Urinary bladder (tissue), 4 donors: Measurements from ENCODE around the gene MIGA1. TPM values are rescaled to one million over a fixed set of nuclear protein-coding genes. Genes with fewer than 3 reads are reported as not detected.
"Not testable (repeated sequence)": the region's sequence is repeated elsewhere in the genome, so short reads cannot be mapped to it uniquely, and the experiment has no call there.

Source experiments
- DNase-seq: peaks from one replicate; pipeline ENCODE4 v3.0.0-alpha.2; 2015; ENCODE audit errors: extremely low spot score
- H3K27ac ChIP-seq: one replicate; pipeline ENCODE4 v1.5.1; 2013; ENCODE audit warnings: low read depth, mild to moderate bottlenecking, moderate library complexity
- H3K36me3 ChIP-seq: one replicate; pipeline ENCODE4 v1.6.1; 2013; ENCODE audit warnings: mild to moderate bottlenecking, moderate library complexity; ENCODE audit not compliant: insufficient read depth
- H3K4me1 ChIP-seq: one replicate; pipeline ENCODE4 v1.6.1; 2013; ENCODE audit warnings: mild to moderate bottlenecking, moderate library complexity; ENCODE audit not compliant: insufficient read depth
- H3K4me3 ChIP-seq: one replicate; pipeline ENCODE4 v1.5.1; 2013; ENCODE audit warnings: low read depth, low read length
- WGBS: extraction: QIAGEN DNeasy Blood & Tissue Kit; methylation state at CpG from one replicate; pipeline ENCODE4 v1.1.7; 2013; 5-methylcytosine and 5-hydroxymethylcytosine counted together
- polyA plus RNA-seq: library from polyadenylated mRNA; stranded (reverse); fragments of 200-250 nt; gene quantifications from one replicate; pipeline ENCODE4 v1.2.3, GENCODE V29; 2013
- total RNA-seq: library from RNA; depleted of rRNA; stranded (reverse); fragments of >200 nt; gene quantifications from one replicate; pipeline ENCODE4 v1.2.3, GENCODE V29; 2014
- donor health status: healthy with polysubstance abuse.
- donor health status: healthy.

The MIGA1 gene
- total and polyA plus RNA-seq, 2 donors: 8.7 to 30.2 TPM

DNA sequence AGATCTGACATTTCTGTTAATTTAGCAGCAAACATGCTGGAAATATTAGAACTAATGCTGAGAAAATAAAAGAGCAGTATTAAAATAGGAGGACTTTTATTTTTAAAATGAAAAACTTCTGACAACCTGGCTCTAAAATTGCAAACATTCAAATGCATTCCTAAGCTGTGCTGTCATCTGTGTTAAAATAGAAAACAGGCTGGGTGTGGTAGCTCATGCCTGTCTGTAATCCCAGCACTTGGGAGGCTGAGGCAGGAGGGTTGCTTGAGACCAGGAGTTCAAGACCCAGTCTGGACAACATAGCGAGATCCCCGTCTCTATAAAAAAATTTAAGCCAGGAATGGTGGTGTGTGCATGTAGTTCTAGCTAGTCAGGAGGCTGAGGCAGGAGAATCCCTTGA is 44.6 kb downstream of the MIGA1 start:
- 88% methylated on average over 2 of the region's 2 CpGs for WGBS
- Histone ChIP-seq H3K36me3 (peaks cover 3% of the 10 kb centered on the region), H3K4me3 (no peak overlapping the region), H3K4me1 (no peaks in the 10 kb centered on the region), H3K27ac (no peak overlapping the region)
- no peak for DNase-seq

DNA sequence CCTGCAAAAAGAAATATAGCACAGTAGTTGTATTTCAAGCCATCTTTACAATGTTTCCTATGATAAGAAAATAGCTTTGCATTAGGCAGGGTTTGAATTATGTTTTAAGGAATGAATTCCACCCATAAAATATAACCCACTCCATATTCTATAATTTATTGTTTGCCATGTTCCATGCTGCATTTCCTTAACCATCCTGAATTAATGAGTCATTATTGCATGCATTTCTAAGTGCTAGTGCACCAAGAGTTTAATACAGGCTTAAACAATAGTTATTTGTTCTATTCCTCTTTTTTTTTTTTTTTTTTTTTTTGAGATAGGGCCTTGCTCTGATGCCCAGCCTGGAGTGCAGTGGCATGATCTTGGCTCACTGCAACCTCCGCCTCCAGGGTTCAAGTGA is 45.2 kb downstream of the MIGA1 start:
- 100% methylated on average over 1 of the region's 1 CpG for WGBS
- no peaks in the 10 kb centered on the region for H3K4me1 ChIP-seq
- DNase-seq: no peak

DNA sequence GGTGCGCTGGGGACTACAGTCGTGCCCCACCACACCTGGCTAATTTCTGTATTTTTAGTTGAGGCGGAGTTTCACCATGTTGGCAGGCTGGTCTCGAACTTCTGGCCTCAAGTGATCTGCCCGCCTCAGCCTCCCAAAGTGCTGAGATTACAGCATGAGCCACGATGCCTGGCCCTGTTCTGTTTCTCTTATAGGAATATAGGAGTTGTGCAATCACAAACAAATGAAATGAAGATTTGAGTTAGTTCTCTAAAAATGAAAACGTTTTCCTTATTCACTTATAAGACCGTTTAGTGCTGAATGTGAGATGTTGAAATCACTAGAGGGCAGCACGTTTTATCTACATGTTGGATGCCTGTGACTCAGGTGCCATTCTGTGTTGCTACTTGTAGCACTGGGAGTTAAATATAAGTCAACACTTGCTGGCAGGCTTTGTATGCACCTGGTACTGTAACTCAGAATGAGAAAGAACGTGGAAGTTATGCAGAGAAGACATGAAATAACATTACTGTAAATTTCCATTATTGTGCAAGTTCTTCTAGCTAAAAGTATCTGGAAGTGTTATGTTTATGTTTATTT is 45.8 kb downstream of the MIGA1 start:
- no peaks in the 10 kb centered on the region for H3K4me1 ChIP-seq
- no peak for DNase-seq
- 65% methylated on average over 10 of the region's 10 CpGs for WGBS
- peaks cover 5% of the 10 kb centered on the region for H3K36me3 ChIP-seq
- H3K4me3 ChIP-seq: no peak overlapping the region
- no peak overlapping the region for H3K27ac ChIP-seq

More for the DNA sequence above, 45.2 kb downstream of the MIGA1 start:
- Histone ChIP-seq H3K36me3 (peaks cover 5% of the 10 kb centered on the region), H3K27ac (no peak overlapping the region), H3K4me3 (no peak overlapping the region)

DNA sequence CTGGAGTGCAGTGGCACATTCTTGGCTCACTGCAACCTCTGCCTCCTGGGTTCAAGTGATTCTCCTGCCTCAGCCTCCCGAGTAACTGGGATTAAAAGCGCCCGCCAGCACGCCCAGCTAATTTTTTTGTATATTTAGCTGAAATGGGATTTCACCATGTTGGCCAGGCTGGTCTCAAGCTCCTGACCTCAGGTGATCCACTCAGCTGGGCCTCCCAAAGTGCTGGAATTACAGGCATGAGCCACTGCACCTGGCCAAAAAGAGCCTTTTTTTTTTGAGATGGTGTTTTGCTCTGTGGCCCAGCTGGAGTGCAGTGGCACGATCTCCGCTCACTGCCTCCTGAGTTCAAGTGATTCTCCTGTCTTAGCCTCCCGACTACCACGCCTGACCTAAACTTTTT is 47.4 kb downstream of the MIGA1 start:
- WGBS: 96% methylated on average over 8 of the region's 8 CpGs
- H3K4me3 ChIP-seq, H3K4me1 ChIP-seq, H3K36me3 ChIP-seq, H3K27ac ChIP-seq, DNase-seq: not testable (repeated sequence)

DNA sequence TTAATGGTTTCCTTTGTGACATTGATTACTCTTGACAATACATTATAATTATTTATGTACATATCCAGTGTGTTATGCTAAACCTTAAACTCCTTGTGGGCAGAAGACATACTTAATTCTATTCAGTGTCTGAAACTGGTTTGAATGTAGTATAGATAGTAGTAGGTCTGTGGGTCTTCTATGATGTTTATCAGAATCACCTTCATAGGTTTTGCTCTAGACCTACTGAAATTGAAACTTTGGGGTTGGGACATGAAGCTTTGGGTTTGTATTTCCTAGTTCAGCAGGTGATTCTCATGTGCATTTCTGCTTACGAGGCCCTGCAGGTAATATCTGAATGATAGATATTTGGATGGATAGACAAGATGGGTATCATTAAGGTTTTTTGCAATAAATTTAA is 48.6 kb downstream of the MIGA1 start:
- peaks cover 5% of the 10 kb centered on the region for H3K36me3 ChIP-seq
- H3K4me3 ChIP-seq: no peak overlapping the region
- DNase-seq: no peak
- no peaks in the 10 kb centered on the region for H3K4me1 ChIP-seq
- no peak overlapping the region for H3K27ac ChIP-seq
- 99% methylated on average over 1 of the region's 1 CpG for WGBS

DNA sequence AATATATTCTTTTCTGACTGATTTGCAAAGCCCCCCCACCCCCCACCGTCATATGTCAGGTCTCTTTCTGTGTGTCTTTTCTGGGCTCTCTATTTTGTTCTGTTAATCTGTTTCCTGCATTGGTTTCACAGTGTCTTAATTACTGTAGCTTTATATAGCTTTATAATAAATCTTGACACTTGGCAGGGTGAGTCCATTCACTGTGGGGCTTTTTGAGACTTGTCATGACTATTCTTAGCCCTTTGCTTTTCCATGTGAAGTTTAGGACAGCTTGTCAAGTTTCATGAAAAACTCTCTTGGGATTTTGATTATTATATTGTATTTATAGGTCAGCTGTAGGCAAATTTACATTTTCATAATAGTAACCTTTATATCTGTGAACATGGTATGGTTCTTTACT is 50.4 kb downstream of the MIGA1 start:
- Histone ChIP-seq H3K27ac (no peak overlapping the region), H3K36me3 (peaks cover 5% of the 10 kb centered on the region), H3K4me1 (no peaks in the 10 kb centered on the region), H3K4me3 (no peak overlapping the region)
- 96% methylated on average over 1 of the region's 1 CpG for WGBS
- no peak for DNase-seq

DNA sequence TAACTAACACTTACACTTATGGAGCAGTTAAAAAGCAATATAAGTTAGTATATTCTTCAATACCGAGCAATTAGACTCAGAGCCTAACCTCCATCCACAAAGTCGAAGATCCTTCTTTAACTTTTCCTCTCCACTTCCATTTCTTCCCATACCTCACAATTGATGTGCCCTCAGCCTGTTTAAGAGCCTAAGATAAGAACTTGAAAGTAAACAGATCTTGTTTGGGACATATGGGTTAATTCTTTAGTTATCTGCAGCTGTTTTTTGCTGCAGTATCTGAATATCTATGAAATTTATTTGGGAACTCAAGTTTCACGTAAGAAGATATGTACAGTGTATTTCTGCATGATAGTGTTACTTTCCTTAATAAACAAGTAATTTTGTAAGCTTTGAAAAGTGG is 51.5 kb downstream of the MIGA1 start:
- Histone ChIP-seq H3K4me1 (no peaks in the 10 kb centered on the region), H3K27ac (no peak overlapping the region)

DNA sequence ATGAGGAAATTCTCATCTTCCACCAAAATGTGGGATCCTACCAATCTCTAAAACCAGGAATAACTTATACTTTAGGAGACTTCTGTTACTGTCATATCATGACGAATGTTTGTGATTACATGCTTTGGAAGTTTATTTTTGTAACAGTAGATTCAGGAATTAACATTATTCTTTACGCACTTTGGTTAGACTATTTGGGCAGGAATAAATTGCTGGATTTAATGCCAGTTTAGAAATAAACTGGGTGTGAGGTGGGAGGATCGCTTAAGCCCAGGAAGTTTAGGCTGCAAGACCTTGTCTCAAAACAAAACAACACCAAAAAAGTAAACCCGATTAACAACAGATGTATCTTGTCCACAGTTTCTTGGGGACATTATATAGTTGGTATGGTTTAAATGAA is 52.1 kb downstream of the MIGA1 start:
- no peak overlapping the region for H3K4me3 ChIP-seq
- WGBS: 80% methylated on average over 4 of the region's 4 CpGs
- no peak for DNase-seq
- H3K36me3 ChIP-seq: peaks cover 5% of the 10 kb centered on the region
- no peak overlapping the region for H3K27ac ChIP-seq
- H3K4me1 ChIP-seq: no peaks in the 10 kb centered on the region

More for the DNA sequence above, 51.5 kb downstream of the MIGA1 start:
- peaks cover 5% of the 10 kb centered on the region for H3K36me3 ChIP-seq
- 90% methylated on average over 3 of the region's 3 CpGs for WGBS
- H3K4me3 ChIP-seq: no peak overlapping the region
- DNase-seq: no peak

DNA sequence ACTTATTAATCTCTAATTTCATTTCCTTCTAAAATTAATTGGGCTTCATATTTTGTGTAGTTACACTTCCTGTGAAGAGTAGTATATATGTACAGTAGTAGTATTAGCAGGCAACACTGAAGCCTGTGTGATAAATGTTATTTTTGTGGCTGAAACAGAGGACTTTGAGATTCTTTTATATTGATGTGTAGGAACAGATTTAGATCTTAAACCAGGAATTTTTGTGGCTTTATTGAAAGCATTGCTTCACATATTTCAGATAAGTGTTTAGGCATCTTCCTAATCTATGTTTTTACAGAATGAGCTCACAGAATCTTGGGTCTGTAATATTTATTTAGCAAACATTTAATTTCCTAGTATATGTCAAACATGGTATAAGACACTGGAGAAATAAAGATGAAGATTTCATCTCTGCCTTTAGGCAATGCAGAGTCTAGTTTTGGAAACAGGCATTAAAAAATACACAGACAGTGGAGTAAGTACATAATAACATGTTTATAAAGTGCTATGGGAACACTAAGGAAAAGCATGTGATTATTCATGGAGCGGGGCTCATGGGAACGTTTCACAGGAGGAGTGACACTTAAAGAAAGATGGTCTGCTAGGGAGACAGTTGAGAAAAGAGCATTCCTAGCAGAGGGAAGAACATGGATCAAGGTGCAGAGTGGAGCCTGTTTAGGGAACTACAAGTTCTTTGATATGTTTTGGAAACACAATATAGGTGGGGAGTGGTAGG is 52.7 kb downstream of the MIGA1 start:
- peak overlapping the region; percentile 6 for H3K27ac ChIP-seq
- peaks cover 5% of the 10 kb centered on the region for H3K36me3 ChIP-seq
- DNase-seq: peak; percentile 2
- whole genome bisulfite sequencing: 33% methylated on average over 2 of the region's 2 CpGs
- no peaks in the 10 kb centered on the region for H3K4me1 ChIP-seq
- H3K4me3 ChIP-seq: no peak overlapping the region

DNA sequence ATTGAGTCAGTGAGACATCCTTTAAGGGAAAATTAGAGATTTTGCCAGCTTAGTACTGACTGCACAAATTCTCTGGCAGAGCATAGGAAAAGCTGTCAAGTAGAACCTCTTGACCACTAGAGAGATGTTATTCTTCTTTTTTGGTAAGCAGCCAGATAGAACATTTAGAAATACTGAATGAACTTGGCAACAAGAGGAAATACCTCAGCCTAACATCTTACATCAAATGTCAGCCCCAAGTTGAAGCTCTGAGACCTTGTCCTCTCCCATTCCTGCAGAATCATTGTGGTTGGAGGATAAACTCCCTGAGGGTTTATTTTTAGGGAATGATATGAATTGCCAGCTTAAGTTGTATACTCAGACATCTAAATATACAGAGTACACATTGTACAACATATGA is 53.5 kb downstream of the MIGA1 start:
- peak; percentile 59 for DNase-seq

DNA sequence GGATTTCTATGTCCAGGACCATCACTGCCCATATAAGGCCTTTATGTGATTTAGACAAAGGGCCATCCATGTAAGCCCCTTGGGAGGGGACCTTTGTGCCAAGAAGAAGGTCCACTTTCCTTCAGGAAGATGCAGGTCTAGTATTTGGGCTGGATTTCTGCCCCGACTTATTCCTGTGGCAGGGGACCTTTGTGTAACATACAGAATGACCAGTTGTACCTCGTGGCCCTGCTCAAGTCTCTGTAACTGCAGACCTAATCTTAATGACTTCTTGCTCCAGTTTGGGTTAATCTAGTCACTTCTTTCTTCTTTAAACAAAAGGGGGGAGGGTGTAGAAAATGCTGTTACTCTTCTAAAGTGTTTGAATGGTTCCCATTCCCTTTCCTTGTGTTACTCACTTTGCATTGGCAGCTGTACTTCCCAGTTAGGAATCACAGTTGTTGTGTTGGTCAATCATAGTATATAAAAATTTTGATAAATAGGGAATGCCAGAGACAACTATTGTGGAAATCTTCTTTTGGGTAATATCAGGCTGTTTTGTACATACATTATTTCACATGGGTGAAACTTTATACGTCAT is 54.2 kb downstream of the MIGA1 start:
- WGBS: 90% methylated on average over 3 of the region's 3 CpGs
- Histone ChIP-seq H3K4me1 (no peaks in the 10 kb centered on the region), H3K36me3 (peaks cover 2% of the 10 kb centered on the region), H3K4me3 (no peak overlapping the region), H3K27ac (no peak overlapping the region)
- no peak for DNase-seq

More for the DNA sequence above, 53.5 kb downstream of the MIGA1 start:
- Histone ChIP-seq H3K27ac (no peak overlapping the region), H3K4me1 (no peaks in the 10 kb centered on the region), H3K4me3 (no peak overlapping the region), H3K36me3 (peaks cover 2% of the 10 kb centered on the region)

DNA sequence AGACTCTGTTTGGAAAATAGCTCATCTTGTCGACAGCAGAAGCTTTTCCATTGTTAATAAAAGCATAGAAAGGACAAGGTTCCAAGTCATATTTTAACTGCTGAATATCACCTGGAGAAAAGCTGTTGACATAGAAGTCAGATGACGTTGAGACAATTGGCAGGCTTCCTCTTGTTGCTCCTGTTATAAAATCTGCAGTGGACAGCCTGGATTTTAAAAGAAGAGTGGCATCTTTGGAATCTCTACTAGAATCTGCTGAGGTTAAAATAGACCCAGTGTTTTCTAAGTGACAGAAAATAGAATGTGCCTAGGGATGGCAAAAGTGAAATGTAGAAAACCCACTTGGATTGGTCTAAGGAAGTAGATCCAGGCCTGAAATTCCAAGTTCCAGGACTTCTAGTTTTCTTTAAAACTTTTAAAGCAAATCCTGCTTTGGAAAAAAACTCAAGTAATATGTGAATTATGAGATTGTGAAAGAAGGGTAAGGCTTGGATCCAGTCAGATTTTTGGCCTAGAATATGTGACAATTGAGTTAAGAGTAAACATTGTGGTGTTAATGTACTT is 55.4 kb downstream of the MIGA1 start:
- no peak overlapping the region for H3K4me3 ChIP-seq
- WGBS: 15% methylated on average over 2 of the region's 2 CpGs
- H3K27ac ChIP-seq: no peak overlapping the region
- no peaks in the 10 kb centered on the region for H3K36me3 ChIP-seq
- peak; percentile 6 for DNase-seq
- no peaks in the 10 kb centered on the region for H3K4me1 ChIP-seq

DNA sequence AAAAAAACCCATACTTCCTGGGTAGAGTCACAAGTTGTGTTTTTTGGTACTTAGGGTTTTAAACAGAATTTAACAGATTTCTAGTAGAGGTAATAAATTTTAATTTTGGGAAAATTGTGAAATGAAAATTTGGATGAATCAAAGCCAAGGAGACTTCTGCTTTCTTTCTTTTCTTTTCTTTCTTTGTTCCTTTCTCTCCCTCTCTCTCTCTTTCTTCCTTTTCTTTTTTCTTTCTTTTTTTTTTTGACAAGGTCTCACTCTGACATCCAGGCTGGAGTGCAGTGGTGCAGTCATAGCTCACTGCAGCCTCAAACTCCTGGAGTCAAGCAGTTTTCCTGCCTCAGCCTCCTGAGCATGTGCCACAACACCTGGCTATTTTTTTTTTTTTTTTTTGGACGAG is 62.1 kb downstream of the MIGA1 start:
- 77% methylated on average over 1 of the region's 1 CpG for WGBS
- peaks cover 2% of the 10 kb centered on the region for H3K36me3 ChIP-seq
- no peak for DNase-seq
- no peak overlapping the region for H3K27ac ChIP-seq
- H3K4me1 ChIP-seq: no peaks in the 10 kb centered on the region
- no peak overlapping the region for H3K4me3 ChIP-seq

DNA sequence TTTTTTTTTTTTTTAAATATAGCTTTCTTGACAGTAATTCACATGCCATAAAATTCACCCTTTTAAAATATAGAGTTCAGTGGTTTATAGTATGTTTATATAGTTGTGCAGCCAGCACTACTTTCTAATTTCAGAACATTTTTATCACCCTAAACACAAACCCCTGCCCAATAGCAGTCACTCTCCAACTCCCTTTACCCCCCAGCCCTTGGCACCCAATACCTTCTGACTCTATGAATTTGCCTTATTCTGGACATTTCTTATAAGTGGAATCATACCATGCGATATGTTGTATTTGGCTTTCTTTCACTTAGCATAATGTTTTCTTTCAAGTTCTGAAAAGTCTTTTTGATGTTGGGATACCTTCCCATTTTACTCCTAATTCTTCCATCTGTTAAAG is 66.5 kb downstream of the MIGA1 start:
- WGBS: 98% methylated on average over 1 of the region's 1 CpG
- Histone ChIP-seq H3K27ac (no peak overlapping the region), H3K4me1 (no peaks in the 10 kb centered on the region), H3K36me3 (peaks cover 2% of the 10 kb centered on the region), H3K4me3 (no peak overlapping the region)
- DNase-seq: no peak
